ENCODE results near the gene GSN.

Gene GSN

DNA sequence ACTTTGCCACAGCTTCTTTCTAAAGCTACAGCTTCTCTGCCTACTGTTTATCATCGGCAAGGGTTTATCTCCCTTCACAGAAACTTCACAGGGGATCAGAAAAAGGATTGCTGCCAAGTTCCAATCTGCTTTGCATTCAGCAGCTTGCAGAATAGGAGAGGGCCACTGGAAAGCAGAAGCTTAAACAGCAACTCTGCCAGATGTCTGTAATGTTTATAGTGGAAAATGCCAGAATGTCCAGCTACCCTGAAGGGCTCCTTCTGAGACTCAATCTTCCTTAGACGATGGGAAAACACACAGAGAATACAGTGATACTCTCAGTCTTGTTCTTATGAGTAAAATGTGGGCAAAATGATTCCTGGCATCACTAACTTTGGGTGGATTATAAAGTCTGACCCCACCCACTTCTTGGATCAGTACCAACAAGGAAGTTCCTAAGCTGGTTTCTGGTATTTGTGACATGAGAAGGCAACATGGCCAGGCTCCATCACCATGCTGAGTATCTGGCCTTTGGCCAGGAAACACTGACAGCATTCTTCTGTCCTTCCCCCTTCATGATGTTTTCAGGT lies 83.1 kb downstream of the GSN start:
- Histone ChIP-seq H3K9ac (ENCODE audit: low read length) (no peak overlapping the region), H3K4me1 (ENCODE audit: insufficient read depth, low read length, severe bottlenecking) (peaks cover 38% of the 10 kb centered on the region), H4K20me1 (ENCODE audit: insufficient read depth, low read length) (no peaks in the 10 kb centered on the region), H3K4me2 (ENCODE audit: low read length) (peak overlapping the region; percentile 26; the same call in 1 of the 2 replicates), H3K79me2 (ENCODE audit: insufficient read depth, low read length) (no peaks in the 10 kb centered on the region), H2AFZ (ENCODE audit: low read length) (no peak overlapping the region), H3K36me3 (ENCODE audit: insufficient read depth, low read length) (peaks cover 36% of the 10 kb centered on the region), H3K27ac (ENCODE audit: low read depth, low read length, poor library complexity, severe bottlenecking) (peak overlapping the region; percentile 59), H3K27me3 (ENCODE audit: insufficient read depth, low read length) (no peaks in the 10 kb centered on the region), H3F3A (ENCODE audit: insufficient read depth, low read length) (no peaks in the 10 kb centered on the region), H3K4me3 (ENCODE audit: low read depth, low read length, poor library complexity, severe bottlenecking) (no peak overlapping the region), H3K9me3 (ENCODE audit: low read length) (no peaks in the 10 kb centered on the region), H3K9me2 (ENCODE audit: low read depth, low read length) (no peaks in the 10 kb centered on the region)
- TF ChIP-seq, protein P1, sequence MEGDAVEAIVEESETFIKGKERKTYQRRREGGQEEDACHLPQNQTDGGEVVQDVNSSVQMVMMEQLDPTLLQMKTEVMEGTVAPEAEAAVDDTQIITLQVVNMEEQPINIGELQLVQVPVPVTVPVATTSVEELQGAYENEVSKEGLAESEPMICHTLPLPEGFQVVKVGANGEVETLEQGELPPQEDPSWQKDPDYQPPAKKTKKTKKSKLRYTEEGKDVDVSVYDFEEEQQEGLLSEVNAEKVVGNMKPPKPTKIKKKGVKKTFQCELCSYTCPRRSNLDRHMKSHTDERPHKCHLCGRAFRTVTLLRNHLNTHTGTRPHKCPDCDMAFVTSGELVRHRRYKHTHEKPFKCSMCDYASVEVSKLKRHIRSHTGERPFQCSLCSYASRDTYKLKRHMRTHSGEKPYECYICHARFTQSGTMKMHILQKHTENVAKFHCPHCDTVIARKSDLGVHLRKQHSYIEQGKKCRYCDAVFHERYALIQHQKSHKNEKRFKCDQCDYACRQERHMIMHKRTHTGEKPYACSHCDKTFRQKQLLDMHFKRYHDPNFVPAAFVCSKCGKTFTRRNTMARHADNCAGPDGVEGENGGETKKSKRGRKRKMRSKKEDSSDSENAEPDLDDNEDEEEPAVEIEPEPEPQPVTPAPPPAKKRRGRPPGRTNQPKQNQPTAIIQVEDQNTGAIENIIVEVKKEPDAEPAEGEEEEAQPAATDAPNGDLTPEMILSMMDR (IDR thresholded peaks at IDR 0.05; ENCODE audit: low read length): no peak
- TF ChIP-seq EZH2 (IDR thresholded peaks at IDR 0.05; ENCODE audit: borderline replicate concordance, low read length): no peak

DNA sequence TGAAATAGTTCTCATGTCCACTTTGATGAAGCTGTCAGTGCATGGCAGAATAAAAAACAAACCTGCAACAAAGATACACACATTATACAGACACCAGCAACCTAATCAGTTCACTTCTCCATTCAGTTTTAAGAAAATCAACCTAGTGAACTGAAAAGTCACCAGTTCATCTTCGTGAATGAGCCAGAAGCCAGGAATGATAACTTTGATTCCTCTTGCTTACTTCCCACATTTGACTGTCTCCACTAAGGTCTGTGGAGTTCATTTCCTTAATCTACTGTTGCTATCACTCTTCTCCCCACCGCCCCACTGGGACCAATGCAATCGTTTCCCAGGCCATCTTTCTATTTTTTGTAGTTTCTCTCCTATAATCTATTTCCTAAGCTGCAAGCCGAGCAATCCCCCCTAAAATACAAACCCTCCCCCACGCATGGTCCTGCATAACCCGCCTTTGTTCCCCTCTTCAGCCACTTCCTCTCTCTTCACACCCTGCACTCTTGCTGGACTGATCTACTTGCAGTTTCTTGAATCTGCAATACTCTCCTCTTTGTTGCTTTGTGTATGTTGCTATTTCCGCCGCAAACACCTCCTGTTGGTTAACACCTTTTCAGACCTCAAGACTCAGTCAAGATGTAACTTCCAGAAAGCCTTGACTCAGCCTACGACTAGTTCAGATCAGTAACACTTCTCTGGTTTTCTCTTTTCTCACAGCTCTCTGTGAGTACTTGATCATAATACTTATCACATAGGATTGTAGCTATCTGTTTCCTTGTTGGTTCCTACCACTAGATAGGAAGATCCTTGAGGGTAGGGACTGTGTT lies 85.5 kb downstream of the GSN start:
- Histone ChIP-seq H3F3A (ENCODE audit: insufficient read depth, low read length) (no peaks in the 10 kb centered on the region), H3K4me1 (ENCODE audit: insufficient read depth, low read length, severe bottlenecking) (peaks cover 42% of the 10 kb centered on the region), H3K79me2 (ENCODE audit: insufficient read depth, low read length) (no peaks in the 10 kb centered on the region), H3K36me3 (ENCODE audit: insufficient read depth, low read length) (peaks cover 20% of the 10 kb centered on the region), H4K20me1 (ENCODE audit: insufficient read depth, low read length) (no peaks in the 10 kb centered on the region), H3K4me3 (ENCODE audit: low read depth, low read length, poor library complexity, severe bottlenecking) (no peak overlapping the region), H3K27ac (ENCODE audit: low read depth, low read length, poor library complexity, severe bottlenecking) (peak overlapping the region; percentile 66), H3K9me2 (ENCODE audit: low read depth, low read length) (no peaks in the 10 kb centered on the region), H3K27me3 (ENCODE audit: insufficient read depth, low read length) (no peaks in the 10 kb centered on the region), H2AFZ (ENCODE audit: low read length) (no peak overlapping the region), H3K9ac (ENCODE audit: low read length) (peak overlapping the region; percentile 23; the same call in 1 of the 2 replicates), H3K4me2 (ENCODE audit: low read length) (peak overlapping the region; percentile 50; the same call in 1 of the 2 replicates), H3K9me3 (ENCODE audit: low read length) (no peaks in the 10 kb centered on the region)
- TF ChIP-seq, protein P1 (IDR thresholded peaks at IDR 0.05; ENCODE audit: low read length): no peak
- TF ChIP-seq EZH2 (IDR thresholded peaks at IDR 0.05; ENCODE audit: borderline replicate concordance, low read length): no peak

DNA sequence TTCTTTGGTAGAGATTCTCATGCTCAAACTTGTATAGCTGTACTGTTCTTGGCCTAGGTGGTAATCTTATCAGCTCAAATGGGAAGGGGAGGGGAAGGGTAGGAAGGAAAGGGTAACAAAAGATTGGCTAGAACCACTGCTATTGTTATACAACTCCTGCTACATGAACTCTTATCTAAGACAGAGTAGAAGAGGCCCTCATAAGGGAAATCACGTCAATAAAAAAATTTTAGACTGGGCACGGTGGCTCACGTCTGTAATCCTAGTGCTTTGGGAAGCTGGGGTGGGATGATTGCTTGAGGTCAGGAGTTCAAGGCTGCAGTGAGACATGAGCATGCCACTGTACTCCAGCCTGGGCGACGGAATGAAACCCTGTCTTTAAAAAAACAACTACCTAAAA lies 86.2 kb downstream of the GSN start:
- H3K4me2 ChIP-seq (ENCODE audit: low read length): peak overlapping the region; percentile 50; the same call in 1 of the 2 replicates
- TF ChIP-seq, protein P1 (IDR thresholded peaks at IDR 0.05; ENCODE audit: low read length): no peak
- TF ChIP-seq EZH2 (IDR thresholded peaks at IDR 0.05; ENCODE audit: borderline replicate concordance, low read length): no peak
- no peaks in the 10 kb centered on the region for H3F3A ChIP-seq (ENCODE audit: insufficient read depth, low read length)
- no peaks in the 10 kb centered on the region for H3K9me2 ChIP-seq (ENCODE audit: low read depth, low read length)
- H4K20me1 ChIP-seq (ENCODE audit: insufficient read depth, low read length): no peaks in the 10 kb centered on the region
- no peaks in the 10 kb centered on the region for H3K27me3 ChIP-seq (ENCODE audit: insufficient read depth, low read length)
- H3K9me3 ChIP-seq (ENCODE audit: low read length): no peaks in the 10 kb centered on the region
- no peak overlapping the region for H3K4me3 ChIP-seq (ENCODE audit: low read depth, low read length, poor library complexity, severe bottlenecking)
- no peaks in the 10 kb centered on the region for H3K79me2 ChIP-seq (ENCODE audit: insufficient read depth, low read length)
- peak overlapping the region; percentile 66 for H3K27ac ChIP-seq (ENCODE audit: low read depth, low read length, poor library complexity, severe bottlenecking)
- peaks cover 48% of the 10 kb centered on the region for H3K4me1 ChIP-seq (ENCODE audit: insufficient read depth, low read length, severe bottlenecking)
- no peak overlapping the region for H2AFZ ChIP-seq (ENCODE audit: low read length)
- peaks cover 15% of the 10 kb centered on the region for H3K36me3 ChIP-seq (ENCODE audit: insufficient read depth, low read length)
- H3K9ac ChIP-seq (ENCODE audit: low read length): peak overlapping the region; percentile 23; the same call in 1 of the 2 replicates

Measured in OCI-LY1 (cell line).